Keratinocyte (primary cell): ENCODE results near the gene CNNM3. TPM values are rescaled to one million over a fixed set of nuclear protein-coding genes. Genes with fewer than 3 reads are reported as not detected.

Experiments used
- DNase-seq: peaks from one replicate; pipeline ENCODE4 v3.0.0-alpha.2; 2011; ENCODE audit warnings: low read depth, missing footprints, low spot score
- FAIRE-seq: peaks from 2 replicates; lab custom pipeline; 2011; peaks lifted over from hg19 to GRCh38; lab: Jason Lieb, UNC
- H2AFZ ChIP-seq: 2 replicates; pipeline ENCODE4 v1.6.0; 2012; ENCODE audit warnings: low read length, control low read depth, inconsistent platforms; ENCODE audit not compliant: control insufficient read depth
- H3K27ac ChIP-seq: 2 replicates; pipeline ENCODE4 v1.5.1; 2011; ENCODE audit warnings: low read length; ENCODE audit not compliant: control insufficient read depth, insufficient read depth
- H3K27me3 ChIP-seq: 3 replicates; pipeline ENCODE4 v1.6.0; 2011; ENCODE audit warnings: low read length; ENCODE audit not compliant: control insufficient read depth, insufficient read depth; ENCODE audit errors: extremely low read depth
- H3K36me3 ChIP-seq, 2 experiments: 2 replicates in 1 of 2; 3 replicates in 1 of 2; pipeline ENCODE4 v1.5.1; 2011; ENCODE audit warnings: low read length in 2 of 2, mild to moderate bottlenecking in 1 of 2; ENCODE audit not compliant: control insufficient read depth in 2 of 2, insufficient read depth in 2 of 2; ENCODE audit errors: extremely low read depth in 1 of 2
- H3K4me1 ChIP-seq: 3 replicates; pipeline ENCODE4 v1.5.1; 2011; ENCODE audit warnings: low read length; ENCODE audit not compliant: control insufficient read depth, insufficient read depth; ENCODE audit errors: extremely low read depth
- H3K4me2 ChIP-seq: 3 replicates; pipeline ENCODE4 v1.6.0; 2011; ENCODE audit warnings: low read depth, low read length; ENCODE audit not compliant: control insufficient read depth, insufficient read depth; ENCODE audit errors: extremely low read depth
- H3K4me3 ChIP-seq, 3 experiments: fragments of 200-600 bp in 1 of 3; sonication (generic) in 1 of 3; 2 replicates in 2 of 3; 3 replicates in 1 of 3; pipeline ENCODE4 v1.5.1; 2011 to 2016; ENCODE audit warnings: low read length in 3 of 3, mild to moderate bottlenecking in 3 of 3, control low read depth in 2 of 3, inconsistent platforms in 1 of 3, low read depth in 1 of 3, mixed read lengths in 1 of 3, mixed run types in 1 of 3, moderate library complexity in 1 of 3; ENCODE audit not compliant: control insufficient read depth in 2 of 3, insufficient read depth in 2 of 3; ENCODE audit errors: extremely low read depth in 1 of 3
- H3K79me2 ChIP-seq: 2 replicates; pipeline ENCODE4 v1.6.0; 2012; ENCODE audit warnings: low read length; ENCODE audit not compliant: control insufficient read depth, insufficient read depth
- H3K9ac ChIP-seq: 3 replicates; pipeline ENCODE4 v1.6.0; 2011; ENCODE audit warnings: low read length; ENCODE audit not compliant: control insufficient read depth, insufficient read depth; ENCODE audit errors: extremely low read depth
- H3K9me1 ChIP-seq: 3 replicates; pipeline ENCODE4 v1.6.0; 2011; ENCODE audit warnings: low read length; ENCODE audit not compliant: control insufficient read depth, insufficient read depth; ENCODE audit errors: extremely low read depth
- H3K9me3 ChIP-seq: 2 replicates; pipeline ENCODE4 v1.5.1; 2012; ENCODE audit warnings: low read depth, low read length; ENCODE audit not compliant: control insufficient read depth
- H4K20me1 ChIP-seq: 3 replicates; pipeline ENCODE4 v1.6.0; 2011; ENCODE audit warnings: low read length; ENCODE audit not compliant: control insufficient read depth, insufficient read depth; ENCODE audit errors: extremely low read depth
- CTCF ChIP-seq, 3 experiments: IDR thresholded peaks in 1 of 3; conservative IDR thresholded peaks in 1 of 3; optimal IDR thresholded peaks in 1 of 3; 2 replicates in 2 of 3; 3 replicates in 1 of 3; pipeline versions ENCODE3 to v1.5.1; 2011; ENCODE audit warnings: low read length in 3 of 3, mild to moderate bottlenecking in 3 of 3, moderate library complexity in 2 of 3, control low read depth in 1 of 3, inconsistent platforms in 1 of 3; ENCODE audit not compliant: insufficient read depth in 2 of 3; ENCODE audit errors: extremely low read depth in 1 of 3
- EZH2 ChIP-seq: IDR thresholded peaks from one replicate; pipeline ENCODE4 v1.6.1; 2012; ENCODE audit warnings: inconsistent platforms, mild to moderate bottlenecking, low read length, moderate library complexity
- dilution Hi-C: fragments of 300-500 bp; cut with MboI; formaldehyde crosslinking; loops from one replicate; pipeline ENCODE4 v1.7.0; 2020; ENCODE audit warnings: low sequenced_read_pairs; ENCODE audit not compliant: extremely low pct_ligation_motif_present
- polyA plus RNA-seq, 5 experiments: library from polyadenylated mRNA; depleted of rRNA in 3 of 5; stranded (reverse) in 3 of 5; stranded (forward) in 1 of 5; unstranded in 1 of 5; fragments of >200 nt; gene quantifications; 1 replicate in 1 of 5; 2 replicates in 3 of 5; 3 replicates in 1 of 5; pipeline versions ENCODE4 v1.2.1 to v1.2.3, GENCODE V29; 2011 to 2012; ENCODE audit warnings: missing spikeins in 2 of 5, low read depth in 1 of 5, low replicate concordance in 1 of 5

Gene CNNM3
- polyA plus RNA-seq, 1 donor (not counting 4 experiments of a cell fraction or from before 2014, with no cell fraction given) = 2.3 TPM

- Histone ChIP-seq H3K9me3 (no peaks in the 10 kb centered on the region), H3K27me3 (no peaks in the 10 kb centered on the region), H3K9me1 (no peaks in the 10 kb centered on the region), H3K9ac (no peak overlapping the region), H3K4me2 (no peak overlapping the region), H3K36me3 (peaks cover 5 to 8% of the 10 kb centered on the region in 2 experiments), H3K4me3 (no peak overlapping the region), H3K79me2 (peaks cover 2% of the 10 kb centered on the region), H3K27ac (no peak overlapping the region), H3K4me1 (no peaks in the 10 kb centered on the region), H2AFZ (no peak overlapping the region), H4K20me1 (no peaks in the 10 kb centered on the region)
- TF ChIP-seq EZH2 (no peak), CTCF (optimal IDR thresholded peaks at IDR 0.05 in 1 of 3, IDR thresholded peaks at IDR 0.05 in 1 of 3, conservative IDR thresholded peaks at IDR 0.05 in 1 of 3; ENCODE audit: extremely low read depth in 1 of 3, insufficient read depth in 2 of 3, low read length in 3 of 3) (no peak)
- DNase-seq (no peak), FAIRE-seq (no peak)
- dilution Hi-C loops = no loop called here
Observed at GRCh38 chr2:96823198-96823597, 7.1 kb downstream of the CNNM3 start.

GRCh38 chr2:96824079-96824870, 8.2 kb downstream of the CNNM3 start:
- no peak for FAIRE-seq
- peaks cover 6 to 9% of the 10 kb centered on the region in 2 experiments for H3K36me3 ChIP-seq
- DNase-seq = no peak

More at GRCh38 chr2:96824079-96824870, 8.2 kb downstream of the CNNM3 start:
- no peaks in the 10 kb centered on the region for H3K4me1 ChIP-seq
- H3K79me2 ChIP-seq = no peaks in the 10 kb centered on the region
- H3K9ac ChIP-seq = no peak overlapping the region
- no peak overlapping the region for H3K4me3 ChIP-seq
- dilution Hi-C loops = no loop called here
- no peaks in the 10 kb centered on the region for H3K27me3 ChIP-seq
- no peaks in the 10 kb centered on the region for H3K9me3 ChIP-seq
- H2AFZ ChIP-seq = no peak overlapping the region
- H3K4me2 ChIP-seq = no peak overlapping the region
- TF ChIP-seq EZH2 (no peak), CTCF (optimal IDR thresholded peaks at IDR 0.05 in 1 of 3, IDR thresholded peaks at IDR 0.05 in 1 of 3, conservative IDR thresholded peaks at IDR 0.05 in 1 of 3; ENCODE audit: extremely low read depth in 1 of 3, insufficient read depth in 2 of 3, low read length in 3 of 3) (no peak)
- no peak overlapping the region for H3K27ac ChIP-seq
- no peaks in the 10 kb centered on the region for H3K9me1 ChIP-seq
- no peaks in the 10 kb centered on the region for H4K20me1 ChIP-seq
